AG09319 (cell line): ENCODE measurements around the gene PLBD2.
A peak's percentile ranks its signal among the peaks of the same experiment; 100 is the strongest.

ENCODE experiments used
- DNase-seq: peaks from one replicate; pipeline ENCODE4 v3.0.0-alpha.2; 2010; ENCODE audit warnings: low read depth; ENCODE audit errors: extremely low read depth
- TF ChIP-seq, protein P1 (sequence below): IDR thresholded peaks from 2 replicates; pipeline ENCODE4 v1.5.1; 2011; ENCODE audit warnings: low read depth, mild to moderate bottlenecking, inconsistent platforms, low read length, moderate library complexity

Gene PLBD2

DNA sequence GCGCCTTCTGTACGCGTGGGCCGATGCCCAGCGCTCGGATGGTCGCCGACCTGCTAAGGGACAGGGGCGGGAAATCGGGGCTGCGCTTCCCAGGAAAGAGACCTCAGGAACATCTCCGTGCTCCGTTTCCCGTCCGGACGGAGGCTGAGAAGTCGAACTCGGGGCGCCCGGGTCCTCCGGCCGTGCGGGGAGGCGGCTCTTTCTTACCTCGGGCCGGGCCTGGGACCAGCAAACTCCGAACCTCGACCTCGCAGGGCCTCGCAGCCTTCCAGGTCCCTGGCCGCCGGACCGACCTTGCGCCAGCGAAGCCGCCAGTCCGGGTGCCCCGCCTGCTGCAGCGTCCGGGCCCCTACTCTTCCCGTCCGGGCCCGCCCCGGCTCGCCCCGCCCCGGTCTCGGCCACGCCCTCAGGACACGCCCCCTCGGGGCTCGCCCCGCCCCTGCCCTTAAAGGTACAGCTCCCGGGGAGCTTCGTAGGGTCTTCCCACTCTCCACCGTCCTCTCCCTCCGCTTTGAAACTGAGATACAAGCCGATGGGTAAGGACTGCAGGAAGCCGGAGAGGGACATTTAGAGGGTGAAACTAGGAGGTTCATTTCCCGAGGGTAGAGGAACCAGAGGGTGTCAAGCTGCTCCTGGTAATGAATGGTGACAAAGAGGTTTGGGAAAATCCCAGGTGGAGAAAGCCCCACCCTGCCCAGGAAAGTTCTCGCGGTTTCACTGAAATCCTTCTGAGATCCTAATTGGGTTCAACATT is 23.4 kb upstream of the PLBD2 start, which contains the start of gene SLC8B1:
Gene SLC8B1, minus strand, starts transcription at position 324 of the 754 bp plus-strand sequence. CDS start 2,231 bp downstream, outside the sequence.
- DNase-seq, result peak; percentile 39
- TF ChIP-seq, protein P1, sequence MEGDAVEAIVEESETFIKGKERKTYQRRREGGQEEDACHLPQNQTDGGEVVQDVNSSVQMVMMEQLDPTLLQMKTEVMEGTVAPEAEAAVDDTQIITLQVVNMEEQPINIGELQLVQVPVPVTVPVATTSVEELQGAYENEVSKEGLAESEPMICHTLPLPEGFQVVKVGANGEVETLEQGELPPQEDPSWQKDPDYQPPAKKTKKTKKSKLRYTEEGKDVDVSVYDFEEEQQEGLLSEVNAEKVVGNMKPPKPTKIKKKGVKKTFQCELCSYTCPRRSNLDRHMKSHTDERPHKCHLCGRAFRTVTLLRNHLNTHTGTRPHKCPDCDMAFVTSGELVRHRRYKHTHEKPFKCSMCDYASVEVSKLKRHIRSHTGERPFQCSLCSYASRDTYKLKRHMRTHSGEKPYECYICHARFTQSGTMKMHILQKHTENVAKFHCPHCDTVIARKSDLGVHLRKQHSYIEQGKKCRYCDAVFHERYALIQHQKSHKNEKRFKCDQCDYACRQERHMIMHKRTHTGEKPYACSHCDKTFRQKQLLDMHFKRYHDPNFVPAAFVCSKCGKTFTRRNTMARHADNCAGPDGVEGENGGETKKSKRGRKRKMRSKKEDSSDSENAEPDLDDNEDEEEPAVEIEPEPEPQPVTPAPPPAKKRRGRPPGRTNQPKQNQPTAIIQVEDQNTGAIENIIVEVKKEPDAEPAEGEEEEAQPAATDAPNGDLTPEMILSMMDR, result no peak

DNA sequence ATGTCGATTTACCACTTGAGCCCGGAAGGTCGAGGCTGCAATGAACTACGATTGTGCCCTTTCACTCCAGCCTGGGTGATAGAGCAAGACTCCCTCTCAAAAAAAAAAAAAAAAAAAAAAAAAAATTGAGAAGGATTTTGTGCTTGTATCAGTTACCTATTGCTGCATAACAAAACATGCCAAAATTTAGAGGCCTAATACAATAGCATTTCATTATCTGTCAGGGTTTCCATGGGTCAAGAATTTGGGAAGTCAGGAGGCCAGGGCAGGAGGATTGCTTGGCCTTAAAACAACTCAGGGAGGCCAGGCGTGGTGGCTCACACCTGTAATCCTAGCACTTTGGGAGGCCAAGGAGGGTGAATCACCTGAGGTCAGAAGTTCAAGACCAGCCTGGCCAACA is 18.8 kb upstream of the PLBD2 start:
- no peak for DNase-seq
- TF ChIP-seq, protein P1, result no peak

DNA sequence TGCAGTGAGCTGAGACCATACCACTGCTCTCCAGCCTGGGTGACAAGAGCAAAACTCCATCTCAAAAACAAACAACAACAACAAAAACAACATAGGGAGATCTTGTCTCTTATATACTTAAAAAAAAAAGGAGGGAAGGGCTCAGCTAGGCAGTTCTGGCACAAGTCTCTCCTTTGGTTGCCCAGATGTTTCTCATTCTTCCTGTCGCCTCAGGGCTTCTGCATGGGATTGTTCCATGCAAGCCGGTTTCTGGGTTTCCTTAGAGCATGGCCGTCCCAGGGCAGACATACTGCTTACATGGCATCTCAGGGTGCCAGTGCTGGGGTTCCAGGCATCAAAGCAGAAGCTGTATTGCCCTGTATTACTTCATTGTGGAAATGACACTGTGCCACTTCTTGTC is 18.3 kb upstream of the PLBD2 start:
- no peak for DNase-seq
- TF ChIP-seq, protein P1, result no peak

DNA sequence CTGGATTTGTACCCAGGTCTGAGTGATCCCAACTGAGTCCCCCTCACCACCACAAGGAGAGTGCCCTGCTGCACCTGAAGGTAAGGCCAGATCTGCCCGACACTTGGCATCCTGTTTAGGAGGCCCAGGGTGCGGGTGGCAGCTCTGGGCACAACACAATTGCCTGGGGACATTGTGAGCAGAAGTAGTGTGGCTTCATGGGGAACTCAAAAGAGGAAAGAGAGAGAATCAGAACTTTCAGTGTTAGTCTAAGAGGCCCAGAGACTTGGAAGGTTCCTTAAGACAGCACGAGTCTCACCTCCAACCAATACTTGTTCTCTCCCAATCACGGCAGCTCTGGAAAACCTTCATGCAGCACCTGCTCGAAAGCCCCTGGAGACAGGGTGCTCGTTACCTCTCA is 16.9 kb upstream of the PLBD2 start:
- no peak for DNase-seq
- TF ChIP-seq, protein P1, result no peak

DNA sequence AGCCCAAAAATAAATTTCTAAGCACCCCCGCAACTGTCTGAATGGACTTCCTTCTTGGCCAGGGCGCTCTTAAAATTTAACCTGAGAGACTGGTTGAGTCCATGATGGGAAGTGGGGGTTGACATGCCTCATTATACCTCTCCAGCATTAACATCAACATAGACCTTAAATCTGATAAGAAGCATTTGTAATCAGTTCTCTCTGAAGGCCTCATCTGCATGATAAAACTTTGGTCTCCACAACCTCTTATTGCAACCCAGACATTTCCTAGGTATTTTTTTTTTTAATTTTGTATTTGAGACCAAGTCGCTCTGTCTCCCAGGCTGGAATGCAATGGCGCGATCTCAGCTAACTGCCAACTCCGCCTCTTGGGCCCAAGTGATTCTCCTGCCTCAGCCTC is 13.1 kb upstream of the PLBD2 start:
- TF ChIP-seq, protein P1, result no peak

DNA sequence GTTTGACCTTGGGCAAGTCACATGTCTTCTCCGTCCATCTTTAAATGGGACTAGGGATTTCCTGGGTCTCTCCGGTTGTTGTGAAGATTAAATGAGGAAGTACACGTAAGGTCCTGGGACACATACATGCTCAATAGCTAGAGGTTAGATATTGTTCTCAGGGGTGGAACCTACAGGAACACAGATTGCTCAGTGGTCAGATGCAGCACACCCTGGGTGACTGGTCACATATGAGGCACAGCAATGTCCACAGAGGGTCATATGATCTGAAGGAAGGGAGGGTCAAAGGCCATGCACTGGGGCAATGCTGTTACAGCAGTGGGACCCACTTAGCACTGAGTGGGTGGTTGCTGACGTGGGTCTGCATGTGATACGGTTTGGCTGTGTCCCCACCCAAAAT is 12.0 kb upstream of the PLBD2 start:
- TF ChIP-seq, protein P1, result no peak
- no peak for DNase-seq

More for the DNA sequence above, 13.1 kb upstream of the PLBD2 start:
- DNase-seq, result no peak

DNA sequence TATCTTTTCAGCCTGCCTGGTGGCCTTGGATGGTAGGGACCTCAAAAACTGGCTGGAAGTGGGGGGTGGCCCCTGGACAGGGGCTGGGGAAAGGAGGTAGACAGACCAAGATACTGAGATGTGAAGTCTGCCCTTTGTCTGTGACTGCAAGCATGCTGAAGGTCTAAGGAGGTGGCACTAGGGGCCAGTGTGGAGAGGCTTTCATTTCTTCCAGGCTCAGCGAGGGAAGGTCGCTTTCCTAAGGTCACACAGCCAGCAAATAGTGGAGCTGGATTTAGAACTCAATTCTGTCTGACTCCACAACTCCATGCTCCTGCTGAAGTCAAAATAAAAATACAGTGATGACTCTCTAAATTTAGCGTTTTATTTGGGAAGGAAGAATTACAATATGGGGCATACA is 11.3 kb upstream of the PLBD2 start:
- TF ChIP-seq, protein P1, result no peak

More for the DNA sequence above, 11.3 kb upstream of the PLBD2 start:
- no peak for DNase-seq
